GM12892 (cell line): ENCODE measurements around the gene AKAP13.

Source experiments
- POLR2A ChIP-seq: IDR thresholded peaks from 2 replicates; pipeline ENCODE4 v1.6.1; 2011; ENCODE audit warnings: low read depth, low read length, control low read depth
- POLR2AphosphoS5 ChIP-seq: IDR thresholded peaks from 2 replicates; pipeline ENCODE4 v1.6.1; 2011; ENCODE audit warnings: low read depth, low read length, control low read depth

DNA sequence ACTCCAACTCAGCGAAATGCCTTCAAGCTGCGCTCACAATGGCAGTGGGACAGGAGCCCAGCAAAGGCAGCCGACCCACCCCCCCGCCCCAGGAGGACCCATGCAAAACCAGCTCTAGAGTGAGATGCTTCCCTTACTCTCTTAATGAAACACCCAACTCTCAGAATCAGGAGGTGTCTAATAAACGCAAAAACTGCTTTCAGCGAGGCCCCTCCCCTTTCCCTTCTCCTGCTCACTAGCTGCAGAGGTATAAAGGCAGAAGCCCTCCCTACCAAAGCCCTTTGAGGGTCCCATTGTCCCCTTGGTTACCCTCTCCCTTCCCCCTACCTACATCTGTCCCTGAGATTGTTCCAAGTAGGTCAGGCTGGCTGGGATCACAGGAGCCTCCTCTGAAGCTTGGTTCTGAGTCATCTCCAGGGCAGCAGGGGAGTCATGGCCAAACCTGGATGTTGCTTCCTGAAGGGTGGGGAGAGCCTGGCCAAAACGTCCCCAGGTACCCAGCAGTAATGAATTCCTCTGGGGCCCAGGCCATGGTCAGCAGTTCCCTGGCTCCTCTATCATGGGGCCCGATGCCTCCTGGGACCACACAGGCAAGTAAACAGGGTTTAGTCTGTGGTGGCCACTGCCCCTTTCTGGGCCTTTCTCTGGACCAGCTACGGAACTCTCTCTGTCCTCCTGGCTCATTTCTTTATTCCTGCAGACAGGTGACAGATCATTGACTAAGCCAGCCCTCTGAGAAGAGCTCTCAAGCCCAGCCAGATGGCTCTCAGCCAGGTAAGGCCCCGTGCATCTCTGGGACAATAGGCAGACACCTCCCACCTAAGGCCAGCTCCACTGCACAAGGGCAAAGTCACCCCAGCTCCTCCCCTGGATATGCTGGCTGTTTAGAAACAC, 405.7 kb downstream of the AKAP13 start:
- TF ChIP-seq POLR2AphosphoS5 (no peak), POLR2A (no peak)
